ENCODE results near the gene ADGRA3.

Gene ADGRA3, protein sequence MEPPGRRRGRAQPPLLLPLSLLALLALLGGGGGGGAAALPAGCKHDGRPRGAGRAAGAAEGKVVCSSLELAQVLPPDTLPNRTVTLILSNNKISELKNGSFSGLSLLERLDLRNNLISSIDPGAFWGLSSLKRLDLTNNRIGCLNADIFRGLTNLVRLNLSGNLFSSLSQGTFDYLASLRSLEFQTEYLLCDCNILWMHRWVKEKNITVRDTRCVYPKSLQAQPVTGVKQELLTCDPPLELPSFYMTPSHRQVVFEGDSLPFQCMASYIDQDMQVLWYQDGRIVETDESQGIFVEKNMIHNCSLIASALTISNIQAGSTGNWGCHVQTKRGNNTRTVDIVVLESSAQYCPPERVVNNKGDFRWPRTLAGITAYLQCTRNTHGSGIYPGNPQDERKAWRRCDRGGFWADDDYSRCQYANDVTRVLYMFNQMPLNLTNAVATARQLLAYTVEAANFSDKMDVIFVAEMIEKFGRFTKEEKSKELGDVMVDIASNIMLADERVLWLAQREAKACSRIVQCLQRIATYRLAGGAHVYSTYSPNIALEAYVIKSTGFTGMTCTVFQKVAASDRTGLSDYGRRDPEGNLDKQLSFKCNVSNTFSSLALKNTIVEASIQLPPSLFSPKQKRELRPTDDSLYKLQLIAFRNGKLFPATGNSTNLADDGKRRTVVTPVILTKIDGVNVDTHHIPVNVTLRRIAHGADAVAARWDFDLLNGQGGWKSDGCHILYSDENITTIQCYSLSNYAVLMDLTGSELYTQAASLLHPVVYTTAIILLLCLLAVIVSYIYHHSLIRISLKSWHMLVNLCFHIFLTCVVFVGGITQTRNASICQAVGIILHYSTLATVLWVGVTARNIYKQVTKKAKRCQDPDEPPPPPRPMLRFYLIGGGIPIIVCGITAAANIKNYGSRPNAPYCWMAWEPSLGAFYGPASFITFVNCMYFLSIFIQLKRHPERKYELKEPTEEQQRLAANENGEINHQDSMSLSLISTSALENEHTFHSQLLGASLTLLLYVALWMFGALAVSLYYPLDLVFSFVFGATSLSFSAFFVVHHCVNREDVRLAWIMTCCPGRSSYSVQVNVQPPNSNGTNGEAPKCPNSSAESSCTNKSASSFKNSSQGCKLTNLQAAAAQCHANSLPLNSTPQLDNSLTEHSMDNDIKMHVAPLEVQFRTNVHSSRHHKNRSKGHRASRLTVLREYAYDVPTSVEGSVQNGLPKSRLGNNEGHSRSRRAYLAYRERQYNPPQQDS (N-terminal part only)

DNA sequence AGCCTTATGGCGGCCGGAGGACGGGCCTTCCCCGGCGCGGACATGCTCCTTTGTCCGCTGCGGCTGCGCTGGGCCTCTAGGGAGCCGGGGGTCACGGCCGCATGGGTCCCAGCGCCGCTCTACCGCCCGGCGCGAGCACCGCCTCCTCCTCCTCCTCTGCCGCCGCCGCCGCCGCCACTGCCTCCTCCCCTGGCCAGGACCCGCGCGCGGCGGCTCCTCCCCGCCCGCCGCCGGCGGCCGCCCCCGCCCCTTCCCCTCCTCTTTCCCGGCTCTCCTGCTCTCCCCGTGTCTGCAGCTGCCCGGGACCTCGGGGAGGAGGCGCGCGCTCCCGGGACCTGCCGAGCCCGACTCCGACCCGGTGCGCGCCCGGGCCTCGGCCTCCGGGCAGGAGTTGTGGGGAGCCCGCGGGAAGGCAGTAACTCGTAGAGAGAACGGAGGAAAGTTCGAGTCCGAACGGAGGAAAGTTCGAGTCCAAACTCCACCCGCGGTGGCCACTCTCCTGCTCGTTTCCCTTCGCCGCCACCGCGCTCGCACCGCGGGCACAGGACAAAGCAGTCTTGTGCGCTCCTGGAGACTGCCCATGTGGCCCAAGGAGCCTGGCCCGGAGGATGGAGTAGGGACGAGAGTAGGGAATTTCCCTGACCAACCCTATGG lies at the start of gene ADGRA3:
Gene ADGRA3, minus strand, starts transcription at position 179 of the 654 bp plus-strand sequence. CDS start 282 bp downstream, outside the sequence.
- DNase-seq (ENCODE audit: low spot score) = no peak

DNA sequence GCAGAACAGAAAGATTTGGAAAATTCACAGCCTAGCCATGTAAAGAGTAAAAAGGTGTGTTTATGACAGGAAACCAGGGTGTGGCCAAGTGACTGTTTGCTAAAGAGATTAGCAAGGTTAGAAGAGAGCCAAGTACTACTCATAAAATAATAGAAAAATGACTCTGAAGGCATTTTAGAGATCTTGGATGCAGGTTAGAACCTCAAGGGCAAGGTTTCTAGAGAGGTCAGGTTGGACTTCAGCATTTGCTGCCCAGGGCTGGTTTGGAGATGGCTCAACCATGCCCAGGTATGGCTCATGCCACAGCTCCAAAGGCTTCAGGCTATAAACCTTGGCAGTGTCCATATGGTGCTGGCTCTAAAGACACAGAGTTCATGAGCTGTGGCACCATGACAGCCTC lies 40.6 kb upstream of the ADGRA3 start:
- DNase-seq (ENCODE audit: low spot score) = no peak

DNA sequence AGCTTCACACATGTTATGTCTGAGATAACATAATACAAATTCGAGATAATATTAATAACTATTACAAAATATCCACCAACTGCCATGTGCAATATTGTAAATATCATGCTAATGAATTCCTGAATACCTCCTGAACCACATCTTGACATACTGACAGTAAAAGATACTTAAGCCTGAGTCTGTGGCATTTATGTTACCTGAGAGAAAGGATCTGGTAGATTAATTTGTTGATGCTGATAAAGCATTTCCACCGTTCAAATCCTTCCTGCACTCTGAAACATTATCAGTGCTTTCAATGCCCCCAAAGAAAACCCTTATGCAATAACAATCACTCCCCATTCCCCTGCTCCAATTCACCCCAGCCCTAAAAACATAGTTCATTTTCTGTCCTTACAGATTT lies 38.8 kb upstream of the ADGRA3 start:
- DNase-seq (ENCODE audit: low spot score) = no peak

DNA sequence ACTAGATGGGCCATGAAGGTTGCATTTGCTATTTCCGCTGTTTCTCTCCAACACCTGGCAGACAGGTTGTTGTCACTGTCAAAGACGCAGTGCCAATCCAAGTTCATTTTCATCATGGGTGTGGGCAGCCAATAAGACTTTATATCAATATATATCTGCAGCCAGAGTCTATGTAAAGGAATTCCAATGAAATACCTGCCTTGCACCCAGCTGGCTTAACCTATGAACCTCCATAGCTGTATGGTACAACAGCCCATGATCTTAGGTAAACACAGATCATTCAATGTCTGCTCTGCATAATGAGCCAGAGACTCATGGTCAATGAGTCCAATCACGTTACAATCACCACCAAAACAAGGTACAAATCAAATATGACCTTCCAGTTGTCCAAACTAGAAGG lies 37.7 kb upstream of the ADGRA3 start:
- no peak for DNase-seq (ENCODE audit: low spot score)

DNA sequence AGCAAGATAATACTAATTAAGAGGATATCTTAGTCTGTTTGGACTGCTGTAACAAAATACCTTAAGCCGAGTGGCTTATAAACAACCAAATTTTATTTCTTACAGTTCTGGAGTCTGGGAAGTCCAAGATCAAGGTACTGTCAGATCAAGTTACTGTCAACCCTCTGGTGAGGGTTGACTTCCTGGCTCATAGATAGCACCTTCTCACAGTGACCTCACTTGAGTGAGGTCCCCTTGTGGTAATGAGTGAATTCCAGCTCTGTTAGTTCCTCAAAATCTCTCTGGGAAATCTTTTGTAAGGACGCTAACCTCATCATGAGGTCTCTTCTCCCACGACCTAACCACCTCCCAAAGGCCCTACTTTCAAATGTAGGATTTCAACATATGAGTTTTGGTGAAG lies 36.9 kb upstream of the ADGRA3 start:
- DNase-seq (ENCODE audit: low spot score) = no peak

DNA sequence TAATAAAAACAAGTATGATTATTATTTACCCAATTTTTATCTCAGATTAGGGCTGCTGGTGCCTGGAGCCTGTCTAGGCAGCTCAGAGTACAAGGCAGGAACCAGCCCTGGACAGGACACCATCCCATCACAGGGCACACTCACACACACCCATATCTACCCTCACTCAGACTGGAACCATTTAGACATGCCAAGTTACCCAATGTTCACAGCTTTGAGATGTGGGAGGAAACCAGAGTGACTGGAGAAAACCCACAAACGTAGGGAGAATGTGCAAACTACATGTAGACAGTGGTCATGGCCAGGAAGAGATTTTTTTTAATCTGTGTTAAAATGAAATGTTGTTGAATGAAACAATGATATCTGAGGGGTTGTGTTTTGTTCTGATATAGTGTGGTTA lies 35.7 kb upstream of the ADGRA3 start:
- no peak for DNase-seq (ENCODE audit: low spot score)

DNA sequence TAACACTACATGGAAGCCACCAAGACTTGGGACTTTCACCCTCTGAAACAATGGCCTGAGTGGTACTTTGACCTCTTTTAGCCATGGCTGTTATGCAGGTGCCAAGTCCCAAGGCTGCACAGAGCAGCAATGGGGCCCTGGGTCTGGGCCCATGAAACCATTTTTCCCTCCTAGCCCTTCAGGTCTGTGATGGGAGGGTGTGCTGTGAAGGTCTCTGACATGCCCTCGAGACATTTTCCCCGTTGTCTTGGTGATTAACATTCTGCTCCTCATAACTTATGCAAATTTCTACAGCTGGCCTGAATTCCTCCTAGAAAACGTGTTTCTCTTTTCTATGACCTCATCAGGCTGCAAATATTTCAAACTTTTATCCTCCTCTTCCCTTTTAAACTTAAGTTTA lies 30.4 kb upstream of the ADGRA3 start:
- DNase-seq (ENCODE audit: low spot score) = no peak

DNA sequence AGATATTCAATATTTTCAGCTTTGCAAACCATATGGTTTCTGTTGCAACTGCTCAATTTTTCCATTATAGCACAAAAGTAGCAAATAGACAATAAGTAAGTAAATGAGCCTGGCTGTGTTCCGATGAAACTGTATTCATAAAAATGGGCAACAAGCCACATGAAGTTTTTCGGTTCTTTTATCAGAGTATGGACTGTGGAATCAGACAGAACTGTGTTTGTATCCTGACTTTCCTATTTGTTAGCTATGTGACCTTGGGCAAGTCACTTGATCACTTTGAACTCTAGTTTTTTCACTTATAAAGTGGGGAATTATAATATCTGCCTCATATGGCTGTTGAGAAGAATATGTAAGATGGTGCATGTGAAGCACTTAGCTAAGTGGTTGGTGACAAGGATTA lies 23.4 kb upstream of the ADGRA3 start:
- no peak for DNase-seq (ENCODE audit: low spot score)

DNA sequence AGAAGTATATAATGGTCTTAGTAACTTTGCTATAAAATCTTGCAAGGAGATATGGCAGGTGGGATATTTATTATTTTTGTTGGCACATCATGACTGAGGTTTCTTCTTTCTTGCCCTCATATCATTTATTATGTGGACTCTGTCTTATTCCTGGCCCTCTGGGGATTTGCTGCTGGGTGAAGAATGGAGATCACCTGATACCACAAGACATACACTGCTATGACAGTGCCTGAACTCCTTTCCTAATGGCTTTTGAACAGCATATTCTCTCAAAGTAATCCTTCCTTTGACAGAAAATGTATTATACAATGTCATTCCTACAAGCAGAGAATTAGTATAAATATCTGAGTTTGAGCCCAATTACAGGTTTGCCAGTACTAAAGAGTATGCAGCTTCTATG lies 22.0 kb upstream of the ADGRA3 start:
- DNase-seq (ENCODE audit: low spot score) = no peak

DNA sequence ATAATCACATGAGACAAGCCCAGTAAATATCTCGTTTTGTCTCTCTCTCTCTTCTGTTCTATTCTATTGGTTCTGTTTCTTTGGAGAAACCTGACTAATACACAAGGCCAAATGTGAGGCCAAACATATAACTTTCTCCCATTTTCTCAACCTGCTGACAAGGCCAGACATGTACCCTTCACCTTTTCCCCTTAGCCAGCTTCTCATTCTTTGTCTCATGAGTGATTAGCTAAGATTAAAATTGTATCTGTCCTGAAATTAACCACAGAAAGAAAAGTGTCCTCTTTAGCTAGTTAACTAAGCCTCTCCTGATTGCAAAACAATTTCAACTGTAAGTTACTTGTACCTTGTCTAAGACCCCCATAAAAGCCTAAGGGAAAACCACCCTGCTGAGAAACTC lies 18.5 kb upstream of the ADGRA3 start:
- no peak for DNase-seq (ENCODE audit: low spot score)

DNA sequence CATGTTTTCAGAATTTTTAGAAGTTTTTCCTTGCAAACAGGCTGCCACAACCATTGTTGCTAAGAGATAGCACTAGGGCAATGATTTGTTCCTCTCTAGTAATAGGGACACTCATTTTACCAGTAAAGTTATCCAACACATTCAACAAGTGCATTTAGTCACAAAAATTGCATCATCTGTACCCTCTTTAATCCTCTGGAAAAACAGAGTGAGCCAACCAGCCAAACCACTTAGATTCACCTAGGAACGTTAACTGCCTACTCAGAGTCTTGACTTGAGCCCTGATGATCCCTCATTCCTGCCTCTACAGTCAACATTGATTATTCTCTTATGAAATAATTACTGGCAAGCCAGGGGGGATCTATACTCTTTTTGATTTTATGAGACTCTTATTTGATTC lies 17.0 kb upstream of the ADGRA3 start:
- DNase-seq (ENCODE audit: low spot score) = no peak

DNA sequence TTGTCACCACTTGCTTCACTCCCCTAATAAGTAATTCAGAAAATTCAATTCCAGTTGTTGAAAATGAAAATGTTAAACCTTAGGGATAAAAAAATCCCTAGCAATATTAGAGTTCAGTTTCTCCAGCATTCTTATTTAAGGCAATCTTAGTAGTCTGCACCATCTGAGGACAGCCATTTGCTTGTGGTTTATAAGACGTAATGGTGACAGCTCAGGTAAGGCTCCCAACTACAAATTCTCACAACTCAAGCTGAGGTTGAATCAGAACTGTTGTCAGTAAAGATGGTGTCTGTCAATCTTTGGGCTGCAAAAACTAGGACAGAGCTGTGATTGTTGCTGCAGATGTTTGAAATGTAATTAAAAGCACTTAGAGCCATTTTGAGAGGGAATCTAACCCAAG lies 16.3 kb upstream of the ADGRA3 start:
- DNase-seq (ENCODE audit: low spot score) = no peak

DNA sequence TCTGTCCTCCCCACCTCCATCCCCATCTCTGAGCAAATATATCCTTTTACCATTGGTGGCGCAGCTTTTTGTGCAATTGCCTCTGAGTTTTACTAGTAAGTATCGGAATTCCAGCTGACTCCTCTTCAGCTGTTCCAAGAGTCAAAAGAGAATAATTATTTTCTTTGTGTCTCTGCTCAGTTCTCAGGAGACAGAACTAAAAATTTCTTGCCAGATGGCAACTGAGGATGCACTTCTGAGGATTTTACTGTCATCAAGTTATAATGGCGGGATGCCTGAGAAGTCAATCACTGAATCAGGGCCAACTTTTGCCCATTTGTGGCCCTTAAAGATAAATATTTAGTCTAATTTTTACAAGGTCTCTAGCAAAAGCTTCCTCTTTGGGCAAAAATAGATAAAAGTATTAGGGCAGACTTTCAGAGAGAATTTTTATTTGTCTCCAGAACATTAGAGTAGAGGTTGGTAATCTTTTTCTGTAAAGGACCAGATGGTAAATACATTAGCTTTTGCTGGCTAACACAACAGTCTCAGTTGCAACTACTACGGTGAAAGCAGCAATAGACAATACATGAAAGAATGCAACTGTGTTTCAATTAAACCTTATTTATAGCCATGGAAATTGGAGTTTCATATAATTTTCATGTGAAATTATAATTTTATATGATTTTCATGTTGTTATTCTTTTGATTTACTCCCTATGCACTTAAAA lies 15.6 kb upstream of the ADGRA3 start:
- DNase-seq (ENCODE audit: low spot score) = no peak

DNA sequence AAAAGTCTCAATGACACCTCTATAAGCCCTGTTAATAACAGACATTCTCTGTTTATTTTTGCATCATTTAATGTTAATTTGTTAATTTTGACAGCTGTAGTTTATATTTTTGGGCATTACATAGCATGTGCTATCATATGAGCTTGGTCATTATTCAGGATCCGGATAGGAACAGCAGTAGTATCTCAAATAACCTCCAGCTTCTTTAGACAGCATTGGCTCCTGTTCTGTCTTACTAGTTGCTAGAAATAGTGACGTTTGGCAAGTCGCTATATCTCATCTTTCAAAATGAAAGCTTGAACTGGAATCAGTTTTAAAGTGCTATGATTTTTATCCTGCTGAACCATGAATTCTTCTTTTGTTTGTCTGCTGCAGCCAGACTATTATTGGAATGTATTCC lies 9.0 kb upstream of the ADGRA3 start:
- DNase-seq (ENCODE audit: low spot score) = no peak

DNA sequence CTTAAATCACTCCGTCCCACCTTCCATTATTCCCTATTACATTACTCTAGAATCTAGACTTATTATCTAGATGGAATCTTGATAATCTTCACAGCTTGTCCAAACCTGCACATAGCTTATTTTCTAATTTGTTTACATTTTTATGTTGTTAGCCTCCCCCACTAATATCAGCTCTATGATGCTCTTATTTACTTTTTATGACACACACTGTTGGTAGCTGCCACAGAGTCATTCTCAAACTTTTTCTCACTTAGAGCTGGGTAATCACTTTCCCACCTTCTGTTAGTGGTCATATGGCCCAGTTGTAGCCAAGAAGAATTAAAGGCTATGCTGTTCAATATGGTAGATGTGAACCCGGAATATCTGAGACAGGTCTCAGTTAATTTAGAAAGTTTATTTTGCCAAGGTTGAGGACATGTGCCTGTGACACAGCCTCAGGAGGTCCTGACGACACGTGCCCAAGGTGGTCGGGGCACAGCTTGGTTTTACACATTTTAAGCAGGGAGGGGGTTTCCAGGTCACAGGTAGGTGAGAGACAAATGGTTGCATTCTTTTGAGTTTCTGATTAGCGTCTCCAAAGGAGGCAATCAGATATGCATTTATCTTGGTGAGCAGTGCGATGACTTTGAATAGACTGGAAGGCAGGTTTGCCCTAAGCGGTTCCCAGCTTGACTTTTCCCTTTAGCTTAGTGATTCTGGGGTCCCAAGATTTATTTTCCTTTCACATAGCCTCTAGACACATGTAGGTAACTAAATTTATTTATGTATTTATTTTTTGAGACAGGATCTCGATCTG lies 7.0 kb upstream of the ADGRA3 start:
- DNase-seq (ENCODE audit: low spot score) = no peak

DNA sequence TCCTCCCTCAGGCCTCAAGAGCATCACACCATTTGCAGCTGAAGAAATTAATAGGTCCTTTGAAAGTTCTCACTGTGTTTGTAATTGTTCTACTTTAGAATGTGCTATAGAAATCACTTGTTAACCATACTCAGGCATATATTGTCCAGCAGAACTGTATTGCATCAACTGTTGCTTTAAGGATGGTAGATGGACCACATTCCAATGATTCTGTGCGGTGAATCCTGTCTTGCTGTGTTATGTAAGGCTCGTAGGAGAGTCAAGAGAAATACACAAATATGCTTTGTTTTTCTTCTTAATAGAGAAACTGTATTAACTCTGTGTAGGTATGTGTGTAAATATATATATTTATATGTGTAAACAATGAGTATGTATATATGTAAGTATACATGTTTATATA lies 6.3 kb upstream of the ADGRA3 start:
- no peak for DNase-seq (ENCODE audit: low spot score)

DNA sequence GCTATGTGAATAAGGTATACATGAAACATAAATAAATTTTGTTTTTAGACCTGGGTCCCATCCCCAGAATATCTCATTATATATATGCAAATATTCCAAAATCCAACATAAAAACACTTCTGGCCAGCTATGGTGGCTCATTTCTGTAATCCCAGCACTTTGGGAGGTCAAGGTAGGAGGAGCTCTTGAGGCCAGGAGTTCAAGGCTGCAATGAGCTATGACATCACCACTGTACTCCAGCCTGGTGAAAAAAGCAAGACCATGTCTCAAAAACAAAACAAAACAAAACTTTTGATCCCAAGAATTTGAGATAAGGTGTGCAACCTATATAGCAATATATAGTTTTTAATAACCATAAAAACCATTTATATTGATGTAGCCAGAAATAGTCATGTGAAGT lies 5.4 kb upstream of the ADGRA3 start:
- no peak for DNase-seq (ENCODE audit: low spot score)

DNA sequence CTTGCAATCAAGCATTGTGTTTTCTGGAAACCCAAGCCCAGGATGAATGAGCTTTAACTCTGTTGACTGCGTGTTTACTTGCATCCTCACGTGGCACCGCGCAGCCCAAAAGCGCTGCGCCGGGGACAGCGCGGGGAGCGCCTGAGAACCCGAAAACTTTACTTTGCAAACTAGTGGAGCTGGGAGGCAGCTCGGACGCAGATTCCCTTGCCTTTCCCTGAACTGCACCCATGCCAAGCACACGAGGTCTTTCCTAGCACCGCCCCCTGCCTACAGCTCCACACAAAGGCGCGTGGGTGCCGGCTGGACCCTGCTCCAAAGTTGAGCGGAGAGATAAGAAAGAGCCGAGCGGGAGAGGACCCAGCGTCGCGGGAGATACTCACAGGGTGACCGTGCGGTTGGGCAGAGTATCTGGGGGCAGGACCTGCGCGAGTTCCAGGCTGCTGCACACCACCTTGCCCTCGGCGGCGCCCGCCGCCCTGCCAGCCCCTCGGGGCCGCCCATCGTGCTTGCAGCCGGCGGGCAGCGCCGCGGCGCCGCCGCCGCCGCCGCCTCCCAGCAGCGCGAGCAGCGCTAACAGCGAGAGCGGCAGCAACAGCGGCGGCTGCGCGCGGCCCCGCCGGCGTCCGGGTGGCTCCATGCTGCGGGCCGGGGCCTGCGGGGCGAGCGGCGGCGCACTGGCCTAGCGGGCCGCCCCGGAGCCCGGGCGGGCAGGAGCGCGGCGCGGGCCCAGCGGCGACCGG lies 550 bp downstream of the ADGRA3 start:
- no peak for DNase-seq (ENCODE audit: low spot score)

DNA sequence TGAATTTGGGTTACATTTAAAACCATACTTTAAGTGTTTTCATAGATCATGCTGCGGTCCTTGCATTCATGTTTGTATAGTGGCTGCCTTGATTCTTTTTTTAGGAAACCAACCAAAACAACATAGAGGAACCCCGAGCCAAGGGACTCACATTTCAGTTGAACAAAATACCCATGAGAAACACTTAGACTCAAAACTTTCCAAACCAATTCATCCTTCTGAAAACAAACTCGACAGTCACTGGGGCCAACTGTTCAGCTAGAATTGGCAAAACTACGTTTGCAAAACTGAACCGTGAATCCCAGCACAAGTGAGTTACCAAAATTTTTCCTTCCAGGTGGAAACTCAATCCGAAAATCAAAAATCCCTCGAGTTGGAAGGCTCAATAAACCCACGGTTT lies 1.4 kb downstream of the ADGRA3 start:
- no peak for DNase-seq (ENCODE audit: low spot score)

DNA sequence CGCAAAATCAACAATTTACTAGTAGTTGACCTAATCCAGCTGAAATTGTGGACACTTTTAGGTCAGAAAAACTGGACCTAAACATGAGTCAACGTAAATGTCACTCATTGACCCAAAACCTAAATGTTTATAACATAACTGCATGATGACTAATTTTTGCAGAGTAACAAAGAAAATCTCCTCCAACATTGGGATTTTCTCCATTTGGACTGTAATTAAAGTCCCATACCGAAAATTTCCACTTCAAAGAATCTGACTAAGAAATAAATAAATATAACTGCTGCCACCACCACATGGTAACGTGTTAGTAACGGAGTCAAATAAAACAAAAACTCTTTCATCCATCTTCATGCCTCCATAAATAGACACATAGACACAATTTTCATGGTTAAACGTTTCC lies 1.9 kb downstream of the ADGRA3 start:
- no peak for DNase-seq (ENCODE audit: low spot score)

Measured in CD4-positive, alpha-beta T cell treated with Interleukin-2 at 100 ng/mL for 4 hours (primary cell).